Activated CD4-positive, alpha-beta T cell treated with anti-CD3 and anti-CD28 coated beads, Interleukin-2, amount 10 ng/mL, durations not matched to agents 7 days and 5 days (primary cell): ENCODE data around the gene PRKAR1B. TPM values are rescaled to one million over a fixed set of nuclear protein-coding genes. Genes with fewer than 3 reads are reported as not detected.
"Not testable (repeated sequence)": the region's sequence is repeated elsewhere in the genome, so short reads cannot be mapped to it uniquely, and the experiment has no call there.

ENCODE experiments used
- CTCF ChIA-PET: fragments of 350-600 bp; sonication (Branson Sonifier 250); formaldehyde crosslinking; loops from one replicate; lab custom pipeline; 2021; ENCODE audit warnings: antibody characterized with exemption; lab: Charles Lee
- POLR2A ChIA-PET: fragments of 350-600 bp; sonication (Branson Sonifier 250); formaldehyde crosslinking; loops from one replicate; lab custom pipeline; 2021; ENCODE audit warnings: antibody characterized with exemption; lab: Charles Lee
- DNase-seq: peaks from one replicate; pipeline ENCODE4 v3.0.0-alpha.2; 2020
- H3K27ac Mint-ChIP-seq: one replicate; pipeline ENCODE4 v1.8.0; 2021; ENCODE audit warnings: mild to moderate bottlenecking, moderate library complexity, mixed read lengths
- H3K27me3 Mint-ChIP-seq: one replicate; pipeline ENCODE4 v1.8.0; 2021; ENCODE audit warnings: mixed read lengths
- H3K36me3 Mint-ChIP-seq: one replicate; pipeline ENCODE4 v1.8.0; 2021; ENCODE audit warnings: low read depth, mixed read lengths
- H3K4me1 Mint-ChIP-seq: one replicate; pipeline ENCODE4 v1.8.0; 2021; ENCODE audit warnings: mixed read lengths
- H3K4me3 Mint-ChIP-seq: one replicate; pipeline ENCODE4 v1.8.0; 2021; ENCODE audit warnings: mild to moderate bottlenecking, moderate library complexity, mixed read lengths
- H3K9me3 Mint-ChIP-seq: one replicate; pipeline ENCODE4 v1.8.0; 2021; ENCODE audit warnings: mixed read lengths
- total RNA-seq, 2 experiments: library from RNA; stranded (reverse); gene quantifications; one replicate each; pipeline ENCODE4 v1.2.3, GENCODE V29; 2021

The PRKAR1B gene
- total RNA-seq, 2 experiments from 2014 or later: 29.8 to 32.5 TPM

DNA sequence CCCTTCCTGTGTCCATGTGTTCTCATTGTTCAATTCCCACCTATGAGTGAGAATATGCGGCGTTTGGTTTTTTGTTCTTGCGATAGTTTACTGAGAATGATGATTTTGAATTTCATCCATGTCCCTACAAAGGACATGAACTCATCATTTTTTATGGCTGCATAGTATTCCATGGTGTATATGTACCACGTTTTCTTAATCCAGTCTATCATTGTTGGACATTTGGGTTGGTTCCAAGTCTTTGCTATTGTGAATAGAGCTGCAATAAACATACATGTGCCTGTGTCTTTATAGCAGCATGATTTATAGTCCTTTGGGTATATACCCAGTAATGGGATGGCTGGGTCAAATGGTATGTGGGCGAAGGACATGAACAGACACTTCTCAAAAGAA, 17.0 kb upstream of the PRKAR1B start:
- DNase-seq, H3K27me3 Mint-ChIP-seq, H3K4me3 Mint-ChIP-seq, H3K4me1 Mint-ChIP-seq, H3K27ac Mint-ChIP-seq, H3K9me3 Mint-ChIP-seq, CTCF ChIA-PET, POLR2A ChIA-PET: not testable (repeated sequence)
- peaks cover 31% of the 10 kb centered on the region for H3K36me3 Mint-ChIP-seq

GRCh38 chr7:743341-744127, 16.5 kb upstream of the PRKAR1B start:
- H3K27me3 Mint-ChIP-seq, H3K27ac Mint-ChIP-seq, POLR2A ChIA-PET, H3K9me3 Mint-ChIP-seq, H3K4me1 Mint-ChIP-seq, H3K4me3 Mint-ChIP-seq, DNase-seq: not testable (repeated sequence)
- CTCF ChIA-PET: interaction anchor here (1.6 kb wide), 1 partner anchor 22 kb away, joined by 3 read pairs; no protein-coding TSS in a partner anchor
- H3K36me3 Mint-ChIP-seq: peaks cover 31% of the 10 kb centered on the region

GRCh38 chr7:742791-743190, 15.7 kb upstream of the PRKAR1B start:
- H3K4me3 Mint-ChIP-seq: no peak overlapping the region

DNA sequence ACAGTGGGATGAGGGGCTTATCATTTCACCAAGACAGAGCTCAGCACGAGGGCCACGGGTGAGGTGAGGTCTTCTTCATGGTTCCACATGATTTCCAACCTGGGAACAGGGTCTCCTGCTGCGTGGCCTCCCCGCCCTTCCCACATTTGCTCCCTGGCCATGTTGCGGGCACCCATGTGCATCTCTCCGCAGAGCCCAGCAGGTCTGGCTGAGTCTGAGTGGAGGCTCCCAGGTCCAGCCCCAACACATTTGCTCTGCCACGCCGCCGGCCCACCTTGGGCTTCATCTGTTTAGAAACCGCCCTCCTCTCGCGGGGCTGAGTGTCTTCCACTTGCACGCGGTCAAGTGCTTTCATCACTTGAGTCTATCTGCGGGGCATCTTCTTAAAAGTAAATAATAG, 14.8 kb upstream of the PRKAR1B start:
- peaks cover 30% of the 10 kb centered on the region for H3K36me3 Mint-ChIP-seq
- ChIA-PET POLR2A (no interaction called here), CTCF (interaction anchor here (0.8 to 1.6 kb wide), 2 partner anchors 23 to 25 kb away, joined by 3 read pairs; no protein-coding TSS in a partner anchor)
- peaks cover 6% of the 10 kb centered on the region for H3K9me3 Mint-ChIP-seq
- H3K4me3 Mint-ChIP-seq: no peak overlapping the region
- no peaks in the 10 kb centered on the region for H3K27me3 Mint-ChIP-seq
- no peak for DNase-seq
- H3K4me1 Mint-ChIP-seq: peaks cover 8% of the 10 kb centered on the region
- H3K27ac Mint-ChIP-seq: no peak overlapping the region

More at GRCh38 chr7:742791-743190, 15.7 kb upstream of the PRKAR1B start:
- Mint-ChIP-seq H3K27me3 (no peaks in the 10 kb centered on the region), H3K27ac (no peak overlapping the region), H3K9me3 (peaks cover 6% of the 10 kb centered on the region), H3K4me1 (peaks cover 2% of the 10 kb centered on the region), H3K36me3 (peaks cover 33% of the 10 kb centered on the region)
- ChIA-PET CTCF (interaction anchor here (0.6 to 1.6 kb wide), 2 partner anchors 22 to 93 kb away, joined by 3 read pairs; no protein-coding TSS in a partner anchor), POLR2A (no interaction called here)
- DNase-seq: no peak

- ChIA-PET CTCF (interaction anchor here (1.4 kb wide), 1 partner anchor 477 kb away, joined by 3 read pairs; no protein-coding TSS in a partner anchor), POLR2A (no interaction called here)
- no peaks in the 10 kb centered on the region for H3K27me3 Mint-ChIP-seq
- no peak overlapping the region for H3K27ac Mint-ChIP-seq
- no peak overlapping the region for H3K4me3 Mint-ChIP-seq
- DNase-seq: no peak
- peaks cover 30% of the 10 kb centered on the region for H3K36me3 Mint-ChIP-seq
- H3K9me3 Mint-ChIP-seq: peaks cover 6% of the 10 kb centered on the region
- peaks cover 8% of the 10 kb centered on the region for H3K4me1 Mint-ChIP-seq
These were observed 14.2 kb upstream of the PRKAR1B start for GRCh38 chr7:741191-741671.

GRCh38 chr7:739983-740942, 13.2 kb upstream of the PRKAR1B start:
- H3K4me1 Mint-ChIP-seq: peaks cover 8% of the 10 kb centered on the region
- peaks cover 2% of the 10 kb centered on the region for H3K9me3 Mint-ChIP-seq
- ChIA-PET CTCF (interaction anchor here (1.4 kb wide), 1 partner anchor 476 kb away, joined by 3 read pairs; no protein-coding TSS in a partner anchor), POLR2A (no interaction called here)
- peaks cover 26% of the 10 kb centered on the region for H3K36me3 Mint-ChIP-seq
- H3K27me3 Mint-ChIP-seq: no peaks in the 10 kb centered on the region
- no peak for DNase-seq
- H3K27ac Mint-ChIP-seq: peak overlapping the region; percentile 31
- no peak overlapping the region for H3K4me3 Mint-ChIP-seq

DNA sequence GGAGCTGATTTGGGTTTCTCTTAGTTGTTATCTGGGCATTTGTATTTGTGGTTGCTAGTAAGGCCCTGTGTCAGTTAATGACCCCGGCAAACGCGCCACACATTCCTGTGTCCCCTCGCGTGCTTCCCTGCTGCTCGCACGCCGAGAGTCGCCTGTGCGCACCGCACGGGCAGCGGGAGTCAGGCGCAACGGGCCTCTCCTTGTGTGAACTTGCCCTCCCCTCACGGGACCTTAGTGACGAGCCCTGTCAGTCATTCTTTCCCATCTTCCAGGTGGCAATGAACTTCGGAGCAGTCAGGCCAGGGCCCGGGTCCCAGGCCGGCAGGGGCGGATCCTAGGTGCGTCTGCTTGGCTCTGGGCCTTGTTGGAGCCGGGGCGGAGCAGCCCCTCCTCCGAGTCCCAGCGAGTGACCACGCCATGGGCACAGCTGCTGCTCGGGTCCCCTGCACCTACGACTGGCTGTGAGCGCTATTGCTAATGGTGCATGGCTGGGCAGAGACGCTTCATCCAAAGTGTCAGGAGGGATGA, 12.4 kb upstream of the PRKAR1B start:
- DNase-seq: no peak
- H3K27ac Mint-ChIP-seq: no peak overlapping the region
- CTCF ChIA-PET: no interaction called here
- H3K9me3 Mint-ChIP-seq: no peaks in the 10 kb centered on the region
- H3K36me3 Mint-ChIP-seq: peaks cover 18% of the 10 kb centered on the region
- H3K4me1 Mint-ChIP-seq: peaks cover 8% of the 10 kb centered on the region
- H3K27me3 Mint-ChIP-seq: no peaks in the 10 kb centered on the region
- H3K4me3 Mint-ChIP-seq: no peak overlapping the region
- POLR2A ChIA-PET: no interaction called here

DNA sequence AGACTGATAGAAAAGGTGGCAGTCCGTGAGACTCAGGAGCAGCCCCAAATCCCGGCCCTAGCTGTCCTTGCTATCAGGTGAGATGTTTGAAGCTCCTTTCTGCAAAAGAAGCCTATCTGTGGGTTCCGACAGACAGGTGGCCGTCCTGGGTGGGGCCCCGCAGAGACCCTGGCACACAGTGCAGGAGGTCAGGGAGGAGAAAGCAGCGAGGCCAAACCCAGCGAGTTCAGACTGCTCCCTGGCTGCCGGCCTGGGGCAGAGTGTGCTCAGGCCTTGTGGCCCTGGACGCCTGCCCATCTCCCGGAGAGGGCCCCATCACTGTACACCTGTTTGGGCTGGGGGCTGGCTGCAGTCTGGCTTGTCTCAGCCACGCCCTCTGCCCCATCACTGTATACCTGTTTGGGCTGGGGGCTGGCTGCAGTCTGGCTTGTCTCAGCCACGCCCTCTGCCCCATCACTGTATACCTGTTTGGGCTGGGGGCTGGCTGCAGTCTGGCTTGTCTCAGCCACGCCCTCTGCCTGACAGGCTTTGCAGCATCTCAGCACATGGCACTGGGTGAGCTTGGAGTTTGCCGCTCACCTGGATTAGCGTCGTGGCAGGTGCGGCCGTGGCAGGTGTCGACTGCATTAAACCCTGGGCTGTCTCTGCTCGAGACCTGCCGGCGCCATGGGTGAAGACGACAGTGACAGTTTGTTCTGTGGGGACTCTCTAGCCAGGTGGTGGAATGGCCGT, 11.8 kb upstream of the PRKAR1B start:
- H3K4me1 Mint-ChIP-seq: peaks cover 8% of the 10 kb centered on the region
- no peak for DNase-seq
- H3K4me3 Mint-ChIP-seq: no peak overlapping the region
- H3K27ac Mint-ChIP-seq: no peak overlapping the region
- no peaks in the 10 kb centered on the region for H3K27me3 Mint-ChIP-seq
- ChIA-PET POLR2A (no interaction called here), CTCF (no interaction called here)
- H3K36me3 Mint-ChIP-seq: peaks cover 12% of the 10 kb centered on the region
- no peaks in the 10 kb centered on the region for H3K9me3 Mint-ChIP-seq

GRCh38 chr7:738241-738640, 11.2 kb upstream of the PRKAR1B start:
- DNase-seq: no peak
- peaks cover 8% of the 10 kb centered on the region for H3K4me1 Mint-ChIP-seq
- ChIA-PET CTCF (no interaction called here), POLR2A (no interaction called here)
- H3K27me3 Mint-ChIP-seq: no peaks in the 10 kb centered on the region
- no peak overlapping the region for H3K27ac Mint-ChIP-seq
- H3K9me3 Mint-ChIP-seq: no peaks in the 10 kb centered on the region
- H3K4me3 Mint-ChIP-seq: no peak overlapping the region
- H3K36me3 Mint-ChIP-seq: peaks cover 12% of the 10 kb centered on the region

GRCh38 chr7:734808-735207, 7.7 kb upstream of the PRKAR1B start:
- POLR2A ChIA-PET: no interaction called here
- no peak overlapping the region for H3K4me3 Mint-ChIP-seq

GRCh38 chr7:734214-734613, 7.1 kb upstream of the PRKAR1B start:
- Mint-ChIP-seq H3K27ac (no peak overlapping the region), H3K36me3 (peaks cover 19% of the 10 kb centered on the region)
- CTCF ChIA-PET: interaction anchor here (0.6 kb wide), 1 partner anchor 44 kb away, joined by 3 read pairs; no protein-coding TSS in a partner anchor

More at GRCh38 chr7:734808-735207, 7.7 kb upstream of the PRKAR1B start:
- CTCF ChIA-PET: no interaction called here
- Mint-ChIP-seq H3K9me3 (no peaks in the 10 kb centered on the region), H3K4me1 (peaks cover 8% of the 10 kb centered on the region), H3K27ac (no peak overlapping the region), H3K27me3 (no peaks in the 10 kb centered on the region), H3K36me3 (peaks cover 18% of the 10 kb centered on the region)
- DNase-seq: no peak

DNA sequence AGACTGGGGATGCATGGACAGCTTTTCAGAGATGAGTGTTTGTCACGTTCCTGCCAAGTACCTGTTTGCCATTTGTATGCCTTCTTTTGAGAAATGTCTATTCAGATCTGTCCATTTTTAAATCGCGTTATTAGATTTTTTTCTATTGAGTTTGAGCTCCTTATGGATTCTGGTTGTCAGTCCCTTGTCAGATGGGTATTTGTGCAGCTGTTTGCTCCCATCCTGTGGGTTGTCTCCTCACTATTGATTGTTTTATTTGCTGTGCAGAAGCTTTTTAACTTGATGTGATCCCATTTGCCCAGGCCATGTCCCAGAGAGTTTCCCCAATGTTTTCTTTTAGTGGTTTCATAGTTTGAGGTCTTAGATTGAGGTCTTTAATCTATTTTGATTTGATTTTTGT, 5.5 kb upstream of the PRKAR1B start:
- H3K4me1 Mint-ChIP-seq: peaks cover 19% of the 10 kb centered on the region
- ChIA-PET CTCF (no interaction called here), POLR2A (no interaction called here)
- no peaks in the 10 kb centered on the region for H3K27me3 Mint-ChIP-seq
- no peak overlapping the region for H3K4me3 Mint-ChIP-seq
- no peak overlapping the region for H3K27ac Mint-ChIP-seq
- no peak for DNase-seq
- H3K9me3 Mint-ChIP-seq: no peaks in the 10 kb centered on the region
- H3K36me3 Mint-ChIP-seq: peaks cover 17% of the 10 kb centered on the region

More at GRCh38 chr7:734214-734613, 7.1 kb upstream of the PRKAR1B start:
- no peak for DNase-seq
- Mint-ChIP-seq H3K4me3 (no peak overlapping the region), H3K27me3 (no peaks in the 10 kb centered on the region), H3K4me1 (peaks cover 10% of the 10 kb centered on the region), H3K9me3 (no peaks in the 10 kb centered on the region)
- POLR2A ChIA-PET: no interaction called here
